Measurements from ENCODE around the gene EFHC1.

Gene EFHC1

GRCh38 chr6:52512199-52512598 lies 92.1 kb downstream of the EFHC1 start:
- no peaks in the 10 kb centered on the region for H3K36me3 ChIP-seq (ENCODE audit: low read length)
- no peak overlapping the region for H3K4me2 ChIP-seq (ENCODE audit: low read depth, low read length, poor library complexity, severe bottlenecking)
- H3K9me2 ChIP-seq (replicated peaks; ENCODE audit: insufficient read depth, low read length), result no peaks in the 10 kb centered on the region
- H3K4me3 ChIP-seq (ENCODE audit: insufficient read depth, low read length, poor library complexity, severe bottlenecking), result no peak overlapping the region
- H4K20me1 ChIP-seq (ENCODE audit: low read depth, low read length), result no peaks in the 10 kb centered on the region
- no peak overlapping the region for H3K9ac ChIP-seq (ENCODE audit: low read length)
- no peaks in the 10 kb centered on the region for H3K79me2 ChIP-seq (ENCODE audit: insufficient read depth, low read length)
- no peaks in the 10 kb centered on the region for H3F3A ChIP-seq (ENCODE audit: insufficient read depth)
- no peaks in the 10 kb centered on the region for H3K27me3 ChIP-seq (ENCODE audit: low read length)
- TF ChIP-seq, protein P1, sequence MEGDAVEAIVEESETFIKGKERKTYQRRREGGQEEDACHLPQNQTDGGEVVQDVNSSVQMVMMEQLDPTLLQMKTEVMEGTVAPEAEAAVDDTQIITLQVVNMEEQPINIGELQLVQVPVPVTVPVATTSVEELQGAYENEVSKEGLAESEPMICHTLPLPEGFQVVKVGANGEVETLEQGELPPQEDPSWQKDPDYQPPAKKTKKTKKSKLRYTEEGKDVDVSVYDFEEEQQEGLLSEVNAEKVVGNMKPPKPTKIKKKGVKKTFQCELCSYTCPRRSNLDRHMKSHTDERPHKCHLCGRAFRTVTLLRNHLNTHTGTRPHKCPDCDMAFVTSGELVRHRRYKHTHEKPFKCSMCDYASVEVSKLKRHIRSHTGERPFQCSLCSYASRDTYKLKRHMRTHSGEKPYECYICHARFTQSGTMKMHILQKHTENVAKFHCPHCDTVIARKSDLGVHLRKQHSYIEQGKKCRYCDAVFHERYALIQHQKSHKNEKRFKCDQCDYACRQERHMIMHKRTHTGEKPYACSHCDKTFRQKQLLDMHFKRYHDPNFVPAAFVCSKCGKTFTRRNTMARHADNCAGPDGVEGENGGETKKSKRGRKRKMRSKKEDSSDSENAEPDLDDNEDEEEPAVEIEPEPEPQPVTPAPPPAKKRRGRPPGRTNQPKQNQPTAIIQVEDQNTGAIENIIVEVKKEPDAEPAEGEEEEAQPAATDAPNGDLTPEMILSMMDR (IDR thresholded peaks at IDR 0.05; ENCODE audit: insufficient read depth, low read length, poor library complexity, severe bottlenecking), result no peak
- TF ChIP-seq EZH2phosphoT487 (conservative IDR thresholded peaks at IDR 0.05; ENCODE audit: low read length), result no peak
- no peak overlapping the region for H3K27ac ChIP-seq (ENCODE audit: low read depth, low read length)
- no peak overlapping the region for H2AFZ ChIP-seq (ENCODE audit: low read depth, low read length, severe bottlenecking)
- no peaks in the 10 kb centered on the region for H3K9me3 ChIP-seq (ENCODE audit: insufficient read depth, low read length)

GRCh38 chr6:52513464-52513863 lies 93.3 kb downstream of the EFHC1 start:
- Histone ChIP-seq H2AFZ (ENCODE audit: low read depth, low read length, severe bottlenecking) (no peak overlapping the region), H3K9ac (ENCODE audit: low read length) (no peak overlapping the region), H3K79me2 (ENCODE audit: insufficient read depth, low read length) (no peaks in the 10 kb centered on the region), H3K36me3 (ENCODE audit: low read length) (no peaks in the 10 kb centered on the region), H3K4me2 (ENCODE audit: low read depth, low read length, poor library complexity, severe bottlenecking) (no peak overlapping the region), H3K27ac (ENCODE audit: low read depth, low read length) (no peak overlapping the region), H3K9me2 (replicated peaks; ENCODE audit: insufficient read depth, low read length) (no peaks in the 10 kb centered on the region), H3K4me3 (ENCODE audit: insufficient read depth, low read length, poor library complexity, severe bottlenecking) (no peak overlapping the region), H3K9me3 (ENCODE audit: insufficient read depth, low read length) (no peaks in the 10 kb centered on the region), H3K27me3 (ENCODE audit: low read length) (no peaks in the 10 kb centered on the region), H4K20me1 (ENCODE audit: low read depth, low read length) (no peaks in the 10 kb centered on the region), H3F3A (ENCODE audit: insufficient read depth) (no peaks in the 10 kb centered on the region)
- no peak for TF ChIP-seq EZH2phosphoT487 (conservative IDR thresholded peaks at IDR 0.05; ENCODE audit: low read length)
- TF ChIP-seq, protein P1 (IDR thresholded peaks at IDR 0.05; ENCODE audit: insufficient read depth, low read length, poor library complexity, severe bottlenecking), result no peak

GRCh38 chr6:52513896-52514295 lies 93.8 kb downstream of the EFHC1 start:
- Histone ChIP-seq H3K9ac (ENCODE audit: low read length) (no peak overlapping the region), H3K27ac (ENCODE audit: low read depth, low read length) (no peak overlapping the region), H4K20me1 (ENCODE audit: low read depth, low read length) (no peaks in the 10 kb centered on the region), H3K9me2 (replicated peaks; ENCODE audit: insufficient read depth, low read length) (no peaks in the 10 kb centered on the region), H2AFZ (ENCODE audit: low read depth, low read length, severe bottlenecking) (no peak overlapping the region), H3K9me3 (ENCODE audit: insufficient read depth, low read length) (no peaks in the 10 kb centered on the region), H3K4me3 (ENCODE audit: insufficient read depth, low read length, poor library complexity, severe bottlenecking) (no peak overlapping the region), H3F3A (ENCODE audit: insufficient read depth) (no peaks in the 10 kb centered on the region), H3K27me3 (ENCODE audit: low read length) (no peaks in the 10 kb centered on the region), H3K79me2 (ENCODE audit: insufficient read depth, low read length) (no peaks in the 10 kb centered on the region), H3K4me2 (ENCODE audit: low read depth, low read length, poor library complexity, severe bottlenecking) (no peak overlapping the region), H3K36me3 (ENCODE audit: low read length) (no peaks in the 10 kb centered on the region)
- TF ChIP-seq, protein P1 (IDR thresholded peaks at IDR 0.05; ENCODE audit: insufficient read depth, low read length, poor library complexity, severe bottlenecking), result no peak
- no peak for TF ChIP-seq EZH2phosphoT487 (conservative IDR thresholded peaks at IDR 0.05; ENCODE audit: low read length)
